Hepatocyte (in vitro differentiated cells): ENCODE data around the gene RFTN1.

ENCODE experiments used
- CTCF ChIP-seq: fragments of 200-600 bp; sonication (generic); IDR thresholded peaks from 2 replicates; pipeline ENCODE4 v1.5.1; 2016; ENCODE audit warnings: antibody characterized with exemption, mild to moderate bottlenecking; ENCODE audit not compliant: poor library complexity
- EZH2 ChIP-seq: fragments of 200-600 bp; sonication (generic); IDR thresholded peaks from 2 replicates; pipeline ENCODE4 v1.6.1; 2016; ENCODE audit warnings: antibody characterized with exemption, mild to moderate bottlenecking, borderline replicate concordance
- EZH2phosphoT487 ChIP-seq: fragments of 200-600 bp; sonication (generic); IDR thresholded peaks from one replicate; pipeline ENCODE4 v1.6.1; 2018; ENCODE audit warnings: antibody characterized with exemption, mild to moderate bottlenecking, low read depth, moderate library complexity; ENCODE audit not compliant: unreplicated experiment, severe bottlenecking

GRCh38 chr3:16388850-16389441 is 124.6 kb downstream of the RFTN1 start:
- no peak for TF ChIP-seq CTCF
- peak; percentile 93 for TF ChIP-seq EZH2phosphoT487
- no peak for TF ChIP-seq EZH2
